Trophoblast cell (in vitro differentiated cells and primary cell): ENCODE measurements around the gene PREX1.

Experiments used
- DNase-seq, 2 donors: peaks; one replicate each; pipeline ENCODE4 v3.0.0-alpha.2; 2016
- H2AFZ ChIP-seq: 2 replicates; pipeline ENCODE4 v1.6.1; 2013; ENCODE audit warnings: low read length, moderate library complexity, mild to moderate bottlenecking; ENCODE audit not compliant: insufficient read depth, poor library complexity
- H2AK5ac ChIP-seq: 2 replicates; pipeline ENCODE4 v1.6.1; 2013; ENCODE audit warnings: mild to moderate bottlenecking, low read length
- H2BK120ac ChIP-seq: 2 replicates; pipeline ENCODE4 v1.6.1; 2013; ENCODE audit warnings: low read length, mild to moderate bottlenecking, moderate library complexity; ENCODE audit not compliant: insufficient read depth, poor library complexity
- H2BK12ac ChIP-seq: 2 replicates; pipeline ENCODE4 v1.6.1; 2013; ENCODE audit warnings: mild to moderate bottlenecking, low read length, moderate library complexity
- H2BK5ac ChIP-seq: 2 replicates; pipeline ENCODE4 v1.6.1; 2013; ENCODE audit warnings: low read length, low read depth, moderate library complexity, mild to moderate bottlenecking; ENCODE audit not compliant: poor library complexity
- H3K14ac ChIP-seq: 2 replicates; pipeline ENCODE4 v1.6.1; 2013; ENCODE audit warnings: mild to moderate bottlenecking, low read length
- H3K18ac ChIP-seq: 2 replicates; pipeline ENCODE4 v1.6.1; 2013; ENCODE audit warnings: mild to moderate bottlenecking, low read length
- H3K23ac ChIP-seq: 2 replicates; pipeline ENCODE4 v1.6.1; 2013; ENCODE audit warnings: low read length
- H3K27ac ChIP-seq: 2 replicates; pipeline ENCODE4 v1.5.1; 2013; ENCODE audit warnings: low read depth, mild to moderate bottlenecking, inconsistent platforms, low read length, moderate library complexity
- H3K27me3 ChIP-seq: 2 replicates; pipeline ENCODE4 v1.6.1; 2013; ENCODE audit warnings: inconsistent platforms, mild to moderate bottlenecking, low read length, moderate library complexity; ENCODE audit not compliant: insufficient read depth
- H3K36me3 ChIP-seq, 2 experiments: 1 replicate in 1 of 2; 2 replicates in 1 of 2; pipeline ENCODE4 v1.6.1; 2013; ENCODE audit warnings: low read length in 2 of 2, mild to moderate bottlenecking in 2 of 2, moderate library complexity in 1 of 2; ENCODE audit not compliant: insufficient read depth in 2 of 2, control insufficient read depth in 1 of 2
- H3K4ac ChIP-seq: 2 replicates; pipeline ENCODE4 v1.6.1; 2013; ENCODE audit warnings: low read depth, mild to moderate bottlenecking, low read length, moderate library complexity
- H3K4me1 ChIP-seq, 2 experiments: 1 replicate in 1 of 2; 2 replicates in 1 of 2; pipeline ENCODE4 v1.6.1; 2013; ENCODE audit warnings: low read length in 2 of 2, mild to moderate bottlenecking in 2 of 2, moderate library complexity in 1 of 2; ENCODE audit not compliant: insufficient read depth in 2 of 2, control insufficient read depth in 1 of 2
- H3K4me2 ChIP-seq: 2 replicates; pipeline ENCODE4 v1.6.1; 2013; ENCODE audit warnings: inconsistent platforms, mild to moderate bottlenecking, low read length, moderate library complexity
- H3K4me3 ChIP-seq: 2 replicates; pipeline ENCODE4 v1.5.1; 2013; ENCODE audit warnings: mild to moderate bottlenecking, low read depth, low read length, inconsistent platforms
- H3K79me1 ChIP-seq: one replicate; pipeline ENCODE4 v1.6.1; 2013; ENCODE audit warnings: low read length
- H3K79me2 ChIP-seq: 2 replicates; pipeline ENCODE4 v1.6.1; 2013; ENCODE audit warnings: low read length, mild to moderate bottlenecking; ENCODE audit not compliant: control insufficient read depth, insufficient read depth, poor library complexity
- H3K9ac ChIP-seq: 2 replicates; pipeline ENCODE4 v1.6.1; 2013; ENCODE audit warnings: mild to moderate bottlenecking, low read length
- H3K9me3 ChIP-seq: 2 replicates; pipeline ENCODE4 v1.6.1; 2013; ENCODE audit warnings: low read depth, mild to moderate bottlenecking, control low read depth, inconsistent platforms, low read length; ENCODE audit not compliant: insufficient read depth
- H4K12ac ChIP-seq: 2 replicates; pipeline ENCODE4 v1.6.1; 2013; ENCODE audit warnings: low read depth, mild to moderate bottlenecking, low read length, moderate library complexity
- H4K8ac ChIP-seq: 2 replicates; pipeline ENCODE4 v1.6.1; 2013; ENCODE audit warnings: low read depth, mild to moderate bottlenecking, low read length, moderate library complexity
- H4K91ac ChIP-seq: one replicate; pipeline ENCODE4 v1.6.1; 2013; ENCODE audit warnings: low read depth, mild to moderate bottlenecking, low read length, moderate library complexity
- whole genome bisulfite sequencing: extraction: QIAGEN DNeasy Blood & Tissue Kit; methylation state at CpG from one replicate; pipeline ENCODE4 v1.1.7; 2013; ENCODE audit warnings: missing lambda C conversion rate; ENCODE audit not compliant: insufficient read length, insufficient coverage; ENCODE audit errors: extremely low coverage; 5-methylcytosine and 5-hydroxymethylcytosine counted together

The PREX1 gene

DNA sequence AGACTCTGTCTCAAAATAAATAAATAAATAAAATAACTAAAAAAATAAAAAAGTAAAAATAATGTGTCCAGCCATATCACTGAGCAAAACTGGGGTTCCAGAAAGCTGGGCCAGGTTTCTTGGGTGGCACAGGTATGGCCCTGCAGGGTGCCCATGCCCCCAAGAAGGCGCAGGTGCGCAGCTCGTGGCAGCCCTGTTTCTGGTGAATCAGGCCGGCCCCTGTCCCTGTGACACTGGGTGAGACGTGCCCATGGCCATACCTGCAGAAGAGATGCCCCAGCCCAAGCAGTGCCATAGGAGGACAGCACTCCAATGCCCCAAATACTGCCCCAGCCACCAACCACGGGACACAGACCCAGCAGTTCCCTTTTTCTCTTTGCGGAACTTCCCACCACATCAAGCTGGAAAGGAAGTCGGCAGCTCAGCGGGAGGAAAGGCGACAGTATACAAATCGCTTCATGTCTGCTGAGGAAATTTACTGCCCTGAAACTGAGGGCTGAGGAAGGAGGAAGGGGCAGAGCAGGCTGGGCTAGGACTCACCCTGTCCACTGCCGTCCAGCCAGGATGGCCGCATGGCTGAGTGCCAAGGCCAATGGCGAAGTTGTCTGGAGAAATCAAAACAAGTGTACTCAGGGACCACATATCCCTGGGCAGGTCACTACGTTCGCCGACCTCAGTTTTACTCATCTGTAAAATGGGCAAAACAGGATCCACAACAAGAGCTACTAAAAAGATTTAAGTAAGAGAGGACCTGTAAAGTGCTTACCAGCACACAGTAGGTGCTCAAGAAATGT lies 55.4 kb downstream of the PREX1 start:
- Histone ChIP-seq H3K14ac (no peak overlapping the region), H3K4ac (no peak overlapping the region), H3K36me3 (no peaks in the 10 kb centered on the region), H3K27me3 (no peaks in the 10 kb centered on the region), H3K79me2 (no peaks in the 10 kb centered on the region), H2AK5ac (no peak overlapping the region), H4K12ac (no peak overlapping the region), H3K9ac (no peak overlapping the region), H3K27ac (no peak overlapping the region), H3K18ac (no peak overlapping the region), H3K23ac (no peak overlapping the region), H3K4me1 (no peaks in the 10 kb centered on the region), H2BK120ac (no peak overlapping the region), H2AFZ (no peak overlapping the region), H3K79me1 (no peaks in the 10 kb centered on the region), H4K91ac (no peak overlapping the region), H3K9me3 (peaks cover 16% of the 10 kb centered on the region), H3K4me2 (no peak overlapping the region), H4K8ac (no peak overlapping the region), H2BK12ac (no peak overlapping the region), H2BK5ac (no peak overlapping the region), H3K4me3 (no peak overlapping the region)
- peak; percentile 13 to 25 for DNase-seq
- WGBS = no CpG with 5 or more reads among the region's 17 CpGs

- Histone ChIP-seq H3K79me2 (no peaks in the 10 kb centered on the region), H2BK12ac (no peak overlapping the region), H4K8ac (no peak overlapping the region), H3K27ac (no peak overlapping the region), H3K4me2 (no peak overlapping the region), H2BK5ac (no peak overlapping the region), H3K14ac (no peak overlapping the region), H3K9ac (no peak overlapping the region), H3K36me3 (no peaks in the 10 kb centered on the region), H3K18ac (no peak overlapping the region), H3K4me1 (no peaks in the 10 kb centered on the region), H3K9me3 (peaks cover 12% of the 10 kb centered on the region), H4K91ac (no peak overlapping the region), H3K79me1 (no peaks in the 10 kb centered on the region), H3K4me3 (no peak overlapping the region), H2BK120ac (no peak overlapping the region), H2AFZ (no peak overlapping the region), H3K4ac (no peak overlapping the region), H3K27me3 (no peaks in the 10 kb centered on the region), H2AK5ac (no peak overlapping the region), H3K23ac (no peak overlapping the region), H4K12ac (no peak overlapping the region)
- no CpG with 5 or more reads among the region's 10 CpGs for WGBS
- no peak for DNase-seq
Observed at GRCh38 chr20:48771542-48771941, 56.3 kb downstream of the PREX1 start.

DNA sequence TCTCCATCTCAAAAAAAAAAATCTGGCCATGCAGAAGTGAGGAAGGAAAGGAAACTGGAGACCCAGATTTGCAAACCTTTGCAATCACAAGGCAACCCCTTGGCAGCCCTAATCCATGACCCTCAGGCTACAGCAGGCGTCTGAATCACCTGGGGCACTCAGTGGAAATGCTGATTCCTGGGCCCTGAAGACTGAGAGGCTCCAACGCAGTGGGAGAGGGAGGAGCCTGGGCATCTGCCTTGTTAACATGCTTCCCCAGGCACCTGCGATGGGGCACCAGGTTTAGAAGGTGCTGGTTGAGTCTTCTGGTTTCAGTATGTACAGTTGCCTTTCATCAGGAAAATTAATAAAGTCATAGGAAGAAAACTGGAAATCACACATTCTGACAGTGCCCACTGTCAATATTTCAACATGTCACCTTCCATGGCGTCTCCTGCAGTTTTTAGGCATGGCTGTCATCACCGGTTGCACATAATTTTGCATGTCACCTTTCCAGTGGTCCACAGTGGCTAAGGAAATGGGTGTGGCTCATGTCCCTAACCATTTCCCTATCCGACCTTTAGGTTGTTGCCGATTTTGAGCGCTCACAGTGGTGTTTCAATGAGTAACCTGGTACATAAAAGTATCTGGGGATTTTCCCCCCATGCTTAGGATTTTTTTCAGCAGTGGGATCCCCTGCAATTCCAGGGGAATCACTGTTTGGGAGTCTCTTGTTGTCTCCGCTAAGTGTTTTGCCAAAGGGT lies 56.9 kb downstream of the PREX1 start:
- Histone ChIP-seq H4K91ac (no peak overlapping the region), H3K79me2 (no peaks in the 10 kb centered on the region), H4K8ac (no peak overlapping the region), H3K23ac (no peak overlapping the region), H3K4ac (no peak overlapping the region), H2BK120ac (no peak overlapping the region), H2AFZ (no peak overlapping the region), H4K12ac (no peak overlapping the region), H3K4me1 (no peaks in the 10 kb centered on the region), H3K27me3 (no peaks in the 10 kb centered on the region), H2BK12ac (no peak overlapping the region), H3K27ac (no peak overlapping the region), H3K79me1 (no peaks in the 10 kb centered on the region), H3K9me3 (peaks cover 11% of the 10 kb centered on the region), H3K9ac (no peak overlapping the region), H3K14ac (no peak overlapping the region), H2BK5ac (no peak overlapping the region), H2AK5ac (no peak overlapping the region), H3K36me3 (no peaks in the 10 kb centered on the region), H3K4me2 (no peak overlapping the region), H3K4me3 (no peak overlapping the region), H3K18ac (no peak overlapping the region)
- DNase-seq = no peak
- no CpG with 5 or more reads among the region's 9 CpGs for WGBS

- no CpG with 5 or more reads among the region's 21 CpGs for WGBS
- no peak overlapping the region for H2BK120ac ChIP-seq
- H2BK12ac ChIP-seq = no peak overlapping the region
Observed at GRCh38 chr20:48769069-48769983, 58.5 kb downstream of the PREX1 start.

More at GRCh38 chr20:48769069-48769983, 58.5 kb downstream of the PREX1 start:
- H3K4me3 ChIP-seq = no peak overlapping the region
- peak; percentile 35 to 53 for DNase-seq
- H3K4me2 ChIP-seq = no peak overlapping the region
- no peak overlapping the region for H3K14ac ChIP-seq
- no peak overlapping the region for H4K12ac ChIP-seq
- H3K9me3 ChIP-seq = peaks cover 3% of the 10 kb centered on the region
- H3K36me3 ChIP-seq = no peaks in the 10 kb centered on the region
- no peaks in the 10 kb centered on the region for H3K4me1 ChIP-seq
- H3K23ac ChIP-seq = no peak overlapping the region
- H3K18ac ChIP-seq = no peak overlapping the region
- no peak overlapping the region for H4K91ac ChIP-seq
- no peak overlapping the region for H2AK5ac ChIP-seq
- no peak overlapping the region for H3K27ac ChIP-seq
- H2BK5ac ChIP-seq = no peak overlapping the region
- H3K79me2 ChIP-seq = no peaks in the 10 kb centered on the region
- no peaks in the 10 kb centered on the region for H3K79me1 ChIP-seq
- no peak overlapping the region for H3K4ac ChIP-seq
- no peak overlapping the region for H2AFZ ChIP-seq
- H3K9ac ChIP-seq = no peak overlapping the region
- no peaks in the 10 kb centered on the region for H3K27me3 ChIP-seq
- no peak overlapping the region for H4K8ac ChIP-seq
